Stomach (tissue), 4 donors: Measurements from ENCODE around the gene DHRSX.

Experiments
- POLR2A ChIP-seq, 4 donors: fragments of 450-650 bp; IDR thresholded peaks; one replicate each; pipeline ENCODE4 v1.6.1; 2016; ENCODE audit warnings: antibody characterized with exemption in 4 of 4, control low read depth in 2 of 4, mild to moderate bottlenecking in 1 of 4, moderate library complexity in 1 of 4
- TF ChIP-seq, protein P1 (sequence below), 7 experiments: fragments of 450-650 bp in 4 of 7; fragments of 200-600 bp in 3 of 7; sonication (generic) in 3 of 7; IDR thresholded peaks; one replicate each; pipeline ENCODE4 v1.5.1; 2016 to 2019; ENCODE audit warnings: antibody characterized with exemption in 7 of 7, control low read depth in 2 of 7, mild to moderate bottlenecking in 1 of 7

DNA sequence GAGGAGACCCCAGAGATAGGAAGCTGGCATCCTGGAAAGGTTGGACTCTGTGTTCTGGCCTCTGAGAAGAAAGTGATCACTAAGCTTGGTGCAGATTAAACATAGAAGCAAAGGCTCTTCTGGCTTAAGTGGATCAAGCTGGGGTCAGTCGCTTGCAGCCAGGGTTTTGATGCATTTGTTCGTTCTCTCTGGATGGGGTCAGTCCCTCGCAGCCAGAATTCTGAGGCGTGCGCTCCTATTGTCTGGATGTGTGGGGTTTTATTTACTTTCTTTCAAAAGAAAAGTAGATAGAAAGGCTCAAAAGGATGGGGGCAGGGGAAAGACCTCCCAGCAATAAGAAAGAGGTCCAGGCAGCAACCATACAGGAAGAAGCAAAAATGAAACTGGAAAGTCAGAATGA, 152.6 kb downstream of the DHRSX start:
- TF ChIP-seq, protein P1, sequence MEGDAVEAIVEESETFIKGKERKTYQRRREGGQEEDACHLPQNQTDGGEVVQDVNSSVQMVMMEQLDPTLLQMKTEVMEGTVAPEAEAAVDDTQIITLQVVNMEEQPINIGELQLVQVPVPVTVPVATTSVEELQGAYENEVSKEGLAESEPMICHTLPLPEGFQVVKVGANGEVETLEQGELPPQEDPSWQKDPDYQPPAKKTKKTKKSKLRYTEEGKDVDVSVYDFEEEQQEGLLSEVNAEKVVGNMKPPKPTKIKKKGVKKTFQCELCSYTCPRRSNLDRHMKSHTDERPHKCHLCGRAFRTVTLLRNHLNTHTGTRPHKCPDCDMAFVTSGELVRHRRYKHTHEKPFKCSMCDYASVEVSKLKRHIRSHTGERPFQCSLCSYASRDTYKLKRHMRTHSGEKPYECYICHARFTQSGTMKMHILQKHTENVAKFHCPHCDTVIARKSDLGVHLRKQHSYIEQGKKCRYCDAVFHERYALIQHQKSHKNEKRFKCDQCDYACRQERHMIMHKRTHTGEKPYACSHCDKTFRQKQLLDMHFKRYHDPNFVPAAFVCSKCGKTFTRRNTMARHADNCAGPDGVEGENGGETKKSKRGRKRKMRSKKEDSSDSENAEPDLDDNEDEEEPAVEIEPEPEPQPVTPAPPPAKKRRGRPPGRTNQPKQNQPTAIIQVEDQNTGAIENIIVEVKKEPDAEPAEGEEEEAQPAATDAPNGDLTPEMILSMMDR (IDR thresholded peaks at IDR 0.05): no peak
- no peak for TF ChIP-seq POLR2A (IDR thresholded peaks at IDR 0.05)
